ENCODE data around the gene RUNDC1. TPM values are rescaled to one million over a fixed set of nuclear protein-coding genes. Genes with fewer than 3 reads are reported as not detected.

The RUNDC1 gene
- total RNA-seq, 2 experiments from 2014 or later: 11.1 to 22.5 TPM

GRCh38 chr17:43025290-43025657 lies 44.9 kb downstream of the RUNDC1 start:
- no peak overlapping the region for H2AFZ ChIP-seq (ENCODE audit: low read length)
- peak overlapping the region; percentile 67 for H3K4me3 ChIP-seq (ENCODE audit: low read depth, low read length, poor library complexity, severe bottlenecking)
- H3K36me3 ChIP-seq (ENCODE audit: insufficient read depth, low read length): no peaks in the 10 kb centered on the region
- H3K9me2 ChIP-seq (ENCODE audit: insufficient read depth, low read length): no peaks in the 10 kb centered on the region
- no peaks in the 10 kb centered on the region for H3K79me2 ChIP-seq (ENCODE audit: insufficient read depth, low read depth, low read length)
- POLR2A ChIA-PET: interaction anchor here (1.1 kb wide), 1 partner anchor 13 kb away, joined by 3 read pairs; no protein-coding TSS in a partner anchor
- CTCF ChIA-PET (ENCODE audit: unreplicated experiment): no interaction called here
- H4K20me1 ChIP-seq (ENCODE audit: insufficient read depth, low read length): no peaks in the 10 kb centered on the region
- no TSS peak for BruUV-seq (replicated peaks)
- H3K4me2 ChIP-seq (ENCODE audit: low read length): peak overlapping the region; percentile 88; the same call in 1 of the 2 replicates
- intact Hi-C loops (cut with micrococcal nuclease; ENCODE audit: unreplicated experiment): loop anchor here (2.0 kb wide), 1 partner anchor 292 kb away; no protein-coding TSS in a partner anchor
- H3K27ac ChIP-seq (ENCODE audit: low read depth, low read length, poor library complexity, severe bottlenecking): no peak overlapping the region
- DNase-seq (ENCODE audit: low spot score): no peak
- no peaks in the 10 kb centered on the region for H3K9me3 ChIP-seq (ENCODE audit: low read length)
- no peak for TF ChIP-seq EZH2phosphoT487 (IDR thresholded peaks at IDR 0.05; ENCODE audit: borderline replicate concordance, low read depth, low read length)
- TF ChIP-seq, protein P1, sequence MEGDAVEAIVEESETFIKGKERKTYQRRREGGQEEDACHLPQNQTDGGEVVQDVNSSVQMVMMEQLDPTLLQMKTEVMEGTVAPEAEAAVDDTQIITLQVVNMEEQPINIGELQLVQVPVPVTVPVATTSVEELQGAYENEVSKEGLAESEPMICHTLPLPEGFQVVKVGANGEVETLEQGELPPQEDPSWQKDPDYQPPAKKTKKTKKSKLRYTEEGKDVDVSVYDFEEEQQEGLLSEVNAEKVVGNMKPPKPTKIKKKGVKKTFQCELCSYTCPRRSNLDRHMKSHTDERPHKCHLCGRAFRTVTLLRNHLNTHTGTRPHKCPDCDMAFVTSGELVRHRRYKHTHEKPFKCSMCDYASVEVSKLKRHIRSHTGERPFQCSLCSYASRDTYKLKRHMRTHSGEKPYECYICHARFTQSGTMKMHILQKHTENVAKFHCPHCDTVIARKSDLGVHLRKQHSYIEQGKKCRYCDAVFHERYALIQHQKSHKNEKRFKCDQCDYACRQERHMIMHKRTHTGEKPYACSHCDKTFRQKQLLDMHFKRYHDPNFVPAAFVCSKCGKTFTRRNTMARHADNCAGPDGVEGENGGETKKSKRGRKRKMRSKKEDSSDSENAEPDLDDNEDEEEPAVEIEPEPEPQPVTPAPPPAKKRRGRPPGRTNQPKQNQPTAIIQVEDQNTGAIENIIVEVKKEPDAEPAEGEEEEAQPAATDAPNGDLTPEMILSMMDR (conservative IDR thresholded peaks at IDR 0.05; ENCODE audit: low read length): no peak
- H3K4me1 ChIP-seq (ENCODE audit: insufficient read depth, low read length, poor library complexity, severe bottlenecking): peaks cover 19% of the 10 kb centered on the region

DNA sequence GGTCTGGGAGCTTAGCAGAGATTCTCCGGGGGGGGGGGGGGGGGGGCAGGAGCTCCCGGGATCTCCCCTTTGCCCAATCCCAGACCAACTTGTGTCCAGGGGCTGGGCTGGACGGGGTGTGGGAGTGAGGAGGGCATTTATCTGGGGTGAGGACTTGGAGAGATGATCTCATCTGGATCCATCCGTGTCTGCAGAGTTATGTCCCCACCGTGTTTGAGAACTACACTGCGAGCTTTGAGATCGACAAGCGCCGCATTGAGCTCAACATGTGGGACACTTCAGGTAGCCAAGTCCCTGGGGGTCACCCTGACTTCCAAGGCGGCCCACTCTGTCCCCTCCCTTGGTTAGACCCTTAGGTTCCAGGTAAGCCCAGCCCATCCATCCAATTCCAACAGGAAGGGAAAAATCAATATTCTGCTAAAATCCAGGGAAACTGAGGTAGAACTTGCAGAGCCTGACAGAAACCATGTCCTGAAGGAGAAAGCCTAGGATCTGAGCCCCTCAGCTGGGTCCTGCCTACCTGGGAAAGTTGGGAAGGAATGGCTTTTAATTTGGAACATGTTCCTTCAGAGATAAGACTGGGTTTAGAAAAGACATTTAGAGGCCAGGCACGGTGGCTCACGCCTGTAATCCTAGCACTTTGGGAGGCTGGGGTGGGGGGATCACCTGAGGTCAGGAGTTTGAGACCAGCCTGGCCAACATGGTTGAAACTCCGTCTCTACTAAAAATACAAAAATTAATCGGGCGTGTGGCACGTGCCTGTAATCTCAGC lies 45.6 kb downstream of the RUNDC1 start:
- Histone ChIP-seq H3K9me3 (ENCODE audit: low read length) (no peaks in the 10 kb centered on the region), H3K27ac (ENCODE audit: low read depth, low read length, poor library complexity, severe bottlenecking) (no peak overlapping the region), H3K79me2 (ENCODE audit: insufficient read depth, low read depth, low read length) (no peaks in the 10 kb centered on the region), H2AFZ (ENCODE audit: low read length) (no peak overlapping the region), H3K4me2 (ENCODE audit: low read length) (no peak overlapping the region; the same call in 1 of the 2 replicates), H3K9me2 (ENCODE audit: insufficient read depth, low read length) (no peaks in the 10 kb centered on the region), H3K36me3 (ENCODE audit: insufficient read depth, low read length) (no peaks in the 10 kb centered on the region), H3K4me3 (ENCODE audit: low read depth, low read length, poor library complexity, severe bottlenecking) (no peak overlapping the region), H4K20me1 (ENCODE audit: insufficient read depth, low read length) (no peaks in the 10 kb centered on the region), H3K4me1 (ENCODE audit: insufficient read depth, low read length, poor library complexity, severe bottlenecking) (peaks cover 17% of the 10 kb centered on the region)
- intact Hi-C loops (cut with micrococcal nuclease; ENCODE audit: unreplicated experiment): loop anchor here (2.0 kb wide), 1 partner anchor 291 kb away; no protein-coding TSS in a partner anchor
- POLR2A ChIA-PET: no interaction called here
- BruUV-seq (replicated peaks): no TSS peak
- DNase-seq (ENCODE audit: low spot score): no peak
- TF ChIP-seq EZH2phosphoT487 (IDR thresholded peaks at IDR 0.05; ENCODE audit: borderline replicate concordance, low read depth, low read length): no peak
- TF ChIP-seq, protein P1 (conservative IDR thresholded peaks at IDR 0.05; ENCODE audit: low read length): no peak
- CTCF ChIA-PET (ENCODE audit: unreplicated experiment): no interaction called here

DNA sequence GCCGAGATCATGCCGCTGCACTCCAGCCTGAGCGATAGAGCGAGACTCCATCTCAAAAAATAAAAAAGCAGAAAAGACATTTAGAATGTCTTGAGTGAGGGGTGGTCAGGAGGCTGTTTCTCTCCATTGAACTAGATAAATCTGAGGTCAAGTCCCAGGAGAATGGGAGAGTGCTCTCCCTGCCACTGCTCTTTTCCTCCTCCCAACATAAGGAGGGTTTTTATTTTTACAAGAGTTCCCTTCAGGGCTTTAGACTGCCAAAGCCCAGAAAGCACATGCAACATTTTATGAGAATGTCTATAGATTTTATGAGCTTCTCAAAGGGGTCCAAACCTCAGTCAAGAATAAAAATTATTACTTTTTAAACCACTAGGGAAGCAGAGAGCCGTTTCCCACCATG lies 46.2 kb downstream of the RUNDC1 start:
- intact Hi-C loops (cut with micrococcal nuclease; ENCODE audit: unreplicated experiment): no loop called here
- POLR2A ChIA-PET: no interaction called here

More for the DNA sequence above, 46.2 kb downstream of the RUNDC1 start:
- H3K4me3 ChIP-seq (ENCODE audit: low read depth, low read length, poor library complexity, severe bottlenecking): no peak overlapping the region
- no peaks in the 10 kb centered on the region for H4K20me1 ChIP-seq (ENCODE audit: insufficient read depth, low read length)
- H3K27ac ChIP-seq (ENCODE audit: low read depth, low read length, poor library complexity, severe bottlenecking): no peak overlapping the region
- peaks cover 14% of the 10 kb centered on the region for H3K4me1 ChIP-seq (ENCODE audit: insufficient read depth, low read length, poor library complexity, severe bottlenecking)
- no peak for TF ChIP-seq EZH2phosphoT487 (IDR thresholded peaks at IDR 0.05; ENCODE audit: borderline replicate concordance, low read depth, low read length)
- TF ChIP-seq, protein P1 (conservative IDR thresholded peaks at IDR 0.05; ENCODE audit: low read length): 0 out of 2 replicates have a peak, but pooled peaks have one; percentile 23
- no peaks in the 10 kb centered on the region for H3K36me3 ChIP-seq (ENCODE audit: insufficient read depth, low read length)
- no peaks in the 10 kb centered on the region for H3K9me2 ChIP-seq (ENCODE audit: insufficient read depth, low read length)
- CTCF ChIA-PET (ENCODE audit: unreplicated experiment): no interaction called here
- H3K4me2 ChIP-seq (ENCODE audit: low read length): no peak overlapping the region
- BruUV-seq (replicated peaks): no TSS peak
- H3K9me3 ChIP-seq (ENCODE audit: low read length): no peaks in the 10 kb centered on the region
- H2AFZ ChIP-seq (ENCODE audit: low read length): no peak overlapping the region
- no peak for DNase-seq (ENCODE audit: low spot score)
- no peaks in the 10 kb centered on the region for H3K79me2 ChIP-seq (ENCODE audit: insufficient read depth, low read depth, low read length)

Measured in OCI-LY7 (cell line).